BE2C (cell line): ENCODE measurements around the gene PKD2L1.

Experiments
- DNase-seq: peaks from one replicate; pipeline ENCODE4 v3.0.0-alpha.2; 2020
- H3K27me3 ChIP-seq: fragments of 250-450 bp; sonication (Bioruptor Pico); 2 replicates; pipeline ENCODE4 v1.5.1; 2020; ENCODE audit warnings: mild to moderate bottlenecking
- H3K36me3 ChIP-seq: fragments of 250-450 bp; sonication (Bioruptor Pico); 2 replicates; pipeline ENCODE4 v1.5.1; 2020; ENCODE audit warnings: mild to moderate bottlenecking
- H3K4me1 ChIP-seq: fragments of 250-450 bp; sonication (Bioruptor Pico); 2 replicates; pipeline ENCODE4 v1.5.1; 2020
- H3K4me3 ChIP-seq: 2 replicates; pipeline ENCODE4 v1.5.1; 2011; ENCODE audit warnings: low read depth, low read length
- H3K9me3 ChIP-seq: fragments of 250-450 bp; sonication (Bioruptor Pico); 2 replicates; pipeline ENCODE4 v1.5.1; 2020
- TF ChIP-seq, protein P1 (sequence below): IDR thresholded peaks from 2 replicates; pipeline ENCODE4 v1.5.1; 2012; ENCODE audit warnings: mild to moderate bottlenecking, low read depth, low read length

PKD2L1 gene

DNA sequence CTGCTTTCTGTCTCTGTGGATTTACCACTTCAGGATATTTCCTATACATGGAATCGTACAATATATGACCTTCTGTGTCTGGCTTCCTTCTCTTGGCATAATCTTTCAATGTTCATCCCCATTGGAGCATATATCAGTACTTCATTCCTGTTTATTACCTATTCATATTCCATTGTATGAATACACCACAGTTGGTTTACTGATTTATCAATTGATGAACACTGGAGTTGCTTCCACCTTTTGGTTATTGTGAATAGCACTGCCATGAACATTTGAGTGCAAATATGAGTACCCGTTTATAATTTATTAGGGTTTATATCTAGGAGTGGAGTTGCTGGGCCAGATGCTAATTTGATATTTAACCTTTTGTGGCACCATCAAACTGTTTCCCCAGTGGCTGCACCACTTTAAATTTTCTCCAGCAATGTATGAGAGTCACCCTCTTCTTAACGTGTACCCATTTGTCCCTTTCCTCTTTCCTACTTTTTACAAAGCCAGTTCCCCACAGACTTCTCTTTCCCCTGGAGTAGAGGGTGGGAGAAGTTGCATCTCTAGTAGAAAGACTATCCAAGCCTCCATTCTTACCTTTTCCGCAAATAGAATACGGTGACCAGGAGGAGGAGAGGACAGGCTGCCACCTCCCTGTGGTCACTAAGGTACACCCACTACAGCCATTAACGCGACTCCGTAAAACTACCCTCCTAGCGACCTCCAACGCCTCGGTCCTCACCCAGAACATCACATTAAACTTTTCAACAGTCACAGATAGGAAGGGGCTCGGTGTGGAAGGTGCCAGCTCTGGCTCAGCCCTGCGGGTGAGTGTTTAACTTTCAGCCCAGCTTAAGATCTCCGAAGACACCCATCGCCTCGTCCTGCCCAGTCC, 42.6 kb upstream of the PKD2L1 start:
- Histone ChIP-seq H3K4me1 (peaks cover 22% of the 10 kb centered on the region), H3K27me3 (no peaks in the 10 kb centered on the region)
- TF ChIP-seq, protein P1, sequence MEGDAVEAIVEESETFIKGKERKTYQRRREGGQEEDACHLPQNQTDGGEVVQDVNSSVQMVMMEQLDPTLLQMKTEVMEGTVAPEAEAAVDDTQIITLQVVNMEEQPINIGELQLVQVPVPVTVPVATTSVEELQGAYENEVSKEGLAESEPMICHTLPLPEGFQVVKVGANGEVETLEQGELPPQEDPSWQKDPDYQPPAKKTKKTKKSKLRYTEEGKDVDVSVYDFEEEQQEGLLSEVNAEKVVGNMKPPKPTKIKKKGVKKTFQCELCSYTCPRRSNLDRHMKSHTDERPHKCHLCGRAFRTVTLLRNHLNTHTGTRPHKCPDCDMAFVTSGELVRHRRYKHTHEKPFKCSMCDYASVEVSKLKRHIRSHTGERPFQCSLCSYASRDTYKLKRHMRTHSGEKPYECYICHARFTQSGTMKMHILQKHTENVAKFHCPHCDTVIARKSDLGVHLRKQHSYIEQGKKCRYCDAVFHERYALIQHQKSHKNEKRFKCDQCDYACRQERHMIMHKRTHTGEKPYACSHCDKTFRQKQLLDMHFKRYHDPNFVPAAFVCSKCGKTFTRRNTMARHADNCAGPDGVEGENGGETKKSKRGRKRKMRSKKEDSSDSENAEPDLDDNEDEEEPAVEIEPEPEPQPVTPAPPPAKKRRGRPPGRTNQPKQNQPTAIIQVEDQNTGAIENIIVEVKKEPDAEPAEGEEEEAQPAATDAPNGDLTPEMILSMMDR = no peak

GRCh38 chr10:100371482-100372027, 41.5 kb upstream of the PKD2L1 start:
- Histone ChIP-seq H3K4me3 (no peak overlapping the region), H3K9me3 (no peaks in the 10 kb centered on the region), H3K4me1 (peaks cover 22% of the 10 kb centered on the region), H3K36me3 (no peaks in the 10 kb centered on the region), H3K27me3 (no peaks in the 10 kb centered on the region)
- TF ChIP-seq, protein P1 = no peak
- DNase-seq = no peak

More for the DNA sequence above, 42.6 kb upstream of the PKD2L1 start:
- Histone ChIP-seq H3K9me3 (no peaks in the 10 kb centered on the region), H3K4me3 (peak overlapping the region; percentile 53), H3K36me3 (no peaks in the 10 kb centered on the region)
- DNase-seq = no peak

- peaks cover 22% of the 10 kb centered on the region for H3K4me1 ChIP-seq
- TF ChIP-seq, protein P1 = no peak
- H3K27me3 ChIP-seq = no peaks in the 10 kb centered on the region
- peak; percentile 36 for DNase-seq
- H3K36me3 ChIP-seq = no peaks in the 10 kb centered on the region
- no peaks in the 10 kb centered on the region for H3K9me3 ChIP-seq
- H3K4me3 ChIP-seq = no peak overlapping the region
Observed at GRCh38 chr10:100370714-100371481, 40.9 kb upstream of the PKD2L1 start.

DNA sequence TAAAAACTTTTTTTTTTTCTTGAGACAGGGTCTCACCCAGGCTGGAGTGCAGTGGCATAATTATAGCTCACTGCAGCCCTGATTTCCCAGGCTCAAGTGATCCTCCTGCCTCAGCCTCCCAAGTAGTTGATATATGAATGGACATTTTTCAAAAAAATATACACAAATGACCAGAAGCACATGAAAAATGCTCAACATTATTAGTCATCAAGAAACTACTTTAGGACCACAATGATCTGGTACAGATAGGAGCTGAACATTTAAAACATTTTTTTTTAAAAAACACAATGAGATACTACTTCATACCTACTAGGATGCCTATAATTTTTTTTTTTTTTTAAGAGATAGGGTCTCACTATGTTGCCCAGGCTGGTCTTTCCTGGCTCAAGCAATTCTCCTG, 38.7 kb upstream of the PKD2L1 start:
- H3K4me1 ChIP-seq = peaks cover 31% of the 10 kb centered on the region
- no peaks in the 10 kb centered on the region for H3K27me3 ChIP-seq
- H3K36me3 ChIP-seq = no peaks in the 10 kb centered on the region
- DNase-seq = no peak
- TF ChIP-seq, protein P1 = no peak
- H3K4me3 ChIP-seq = no peak overlapping the region
- H3K9me3 ChIP-seq = no peaks in the 10 kb centered on the region

GRCh38 chr10:100364735-100365391, 34.8 kb upstream of the PKD2L1 start:
- TF ChIP-seq, protein P1 = no peak
- Histone ChIP-seq H3K27me3 (no peaks in the 10 kb centered on the region), H3K9me3 (no peaks in the 10 kb centered on the region), H3K4me3 (no peak overlapping the region), H3K4me1 (peaks cover 16% of the 10 kb centered on the region), H3K36me3 (peaks cover 27% of the 10 kb centered on the region)
- peak; percentile 75 for DNase-seq
